Psoas muscle (tissue), 8 donors: ENCODE measurements around the gene AGBL5. TPM values are rescaled to one million over a fixed set of nuclear protein-coding genes. Genes with fewer than 3 reads are reported as not detected.

ENCODE experiments used
- ATAC-seq, 4 donors: fragments of 200-7000 bp; cut with Tn5 transposase; one replicate each; pipeline ENCODE4 v1.9.1; 2020; ENCODE audit warnings: moderate library complexity in 3 of 4, mild to moderate bottlenecking in 2 of 4
- DNase-seq, 2 donors: peaks; one replicate each; pipeline ENCODE4 v3.0.0-alpha.2; 2020
- H3K27ac ChIP-seq: fragments of 200-600 bp; one replicate; pipeline ENCODE4 v1.8.0; 2022
- H3K27me3 ChIP-seq, 3 donors: fragments of 200-600 bp in 1 of 3; one replicate each; pipeline versions ENCODE4 v1.6.1 to v1.8.0; 2013 to 2022; ENCODE audit warnings: low read length in 2 of 3, mild to moderate bottlenecking in 2 of 3, moderate library complexity in 1 of 3; ENCODE audit not compliant: insufficient read depth in 3 of 3
- H3K36me3 ChIP-seq, 2 donors: fragments of 200-600 bp in 1 of 2; one replicate each; pipeline versions ENCODE4 v1.6.1 to v1.8.0; 2013 to 2022; ENCODE audit warnings: low read depth in 1 of 2, mild to moderate bottlenecking in 1 of 2, moderate library complexity in 1 of 2; ENCODE audit not compliant: insufficient read depth in 1 of 2
- H3K4me1 ChIP-seq: fragments of 200-600 bp; one replicate; pipeline ENCODE4 v1.8.0; 2022
- H3K4me3 ChIP-seq: fragments of 200-600 bp; one replicate; pipeline ENCODE4 v1.8.0; 2022; ENCODE audit warnings: mild to moderate bottlenecking
- H3K9me3 ChIP-seq: fragments of 200-600 bp; one replicate; pipeline ENCODE4 v1.8.0; 2022
- WGBS, 3 donors: extraction: QIAGEN DNeasy Blood & Tissue Kit; methylation state at CpG; one replicate each; pipeline versions ENCODE4 v1.1.6 to v1.1.7; 2013; 5-methylcytosine and 5-hydroxymethylcytosine counted together
- intact Hi-C, 2 donors: fragments of 100-400 bp; cut with DNase I; formaldehyde crosslinking; loops; one replicate each; pipeline versions ENCODE4 v1.11.0 to v1.14.2; 2022
- polyA plus RNA-seq, 3 donors: library from polyadenylated mRNA; stranded (reverse); fragments of 200-250 nt; gene quantifications; one replicate each; pipeline ENCODE4 v1.2.3, GENCODE V29; 2013
- total RNA-seq, 4 donors: library from RNA; stranded (reverse); fragmentation: NEBNext Ultra II Directional in 2 of 4; extraction: Animal tissue kit (Norgen Biotek cat#: 25700) in 2 of 4; gene quantifications; one replicate each; pipeline versions ENCODE4 v1.2.1 to v1.2.4, GENCODE V29; 2021 to 2023
- TF ChIP-seq, protein P1 (sequence below): fragments of 200-600 bp; IDR thresholded peaks from one replicate; pipeline ENCODE4 v1.8.0; 2022; ENCODE audit warnings: antibody characterized with exemption
- donor health status: healthy with polysubstance abuse.
- donor health status: DM: no; HTN: no; CAD: no; lungs with moderate emphysema.
- donor health status: Bipolar disorder and iron deficiency.
- donor health status: healthy.
- donor health status: DM: yes; HTN: yes; CAD: no.
- donor health status: DM: no; HTN: no; CAD: no.
- donor health status: DM: no; HTN: no; CAD: no.
- donor health status: DM: yes; HTN: yes; CAD: no.

The AGBL5 gene
- total and polyA plus RNA-seq, 7 donors, result 3.6 to 8.6 (median 5.5) TPM

DNA sequence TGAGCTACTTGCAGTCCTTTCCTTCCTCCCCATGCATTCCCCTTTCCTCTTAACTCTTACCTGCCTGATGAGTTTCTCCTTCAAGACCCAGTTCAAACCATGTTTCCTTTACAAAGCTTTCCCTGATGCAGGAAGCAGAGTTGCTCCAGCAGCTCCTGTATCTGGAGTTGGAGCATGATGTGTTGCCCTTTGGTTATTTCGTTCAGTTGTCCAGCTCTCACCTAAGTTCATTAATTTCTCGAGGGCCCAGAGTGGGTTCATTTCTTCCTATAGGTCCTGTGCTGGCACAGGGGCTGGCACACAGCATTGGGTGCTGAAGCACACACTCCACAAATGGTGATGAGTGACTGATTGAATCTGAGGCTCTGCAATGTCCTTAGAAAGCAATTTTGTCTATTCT, 41.8 kb upstream of the AGBL5 start:
- H3K36me3 ChIP-seq, result no peaks in the 10 kb centered on the region
- 83 to 95% (median 86%) methylated on average over 2 of the region's 2 CpGs for WGBS, 3 donors
- ATAC-seq, result no peak
- no peak for DNase-seq
- no peak overlapping the region for H3K4me3 ChIP-seq
- TF ChIP-seq, protein P1, sequence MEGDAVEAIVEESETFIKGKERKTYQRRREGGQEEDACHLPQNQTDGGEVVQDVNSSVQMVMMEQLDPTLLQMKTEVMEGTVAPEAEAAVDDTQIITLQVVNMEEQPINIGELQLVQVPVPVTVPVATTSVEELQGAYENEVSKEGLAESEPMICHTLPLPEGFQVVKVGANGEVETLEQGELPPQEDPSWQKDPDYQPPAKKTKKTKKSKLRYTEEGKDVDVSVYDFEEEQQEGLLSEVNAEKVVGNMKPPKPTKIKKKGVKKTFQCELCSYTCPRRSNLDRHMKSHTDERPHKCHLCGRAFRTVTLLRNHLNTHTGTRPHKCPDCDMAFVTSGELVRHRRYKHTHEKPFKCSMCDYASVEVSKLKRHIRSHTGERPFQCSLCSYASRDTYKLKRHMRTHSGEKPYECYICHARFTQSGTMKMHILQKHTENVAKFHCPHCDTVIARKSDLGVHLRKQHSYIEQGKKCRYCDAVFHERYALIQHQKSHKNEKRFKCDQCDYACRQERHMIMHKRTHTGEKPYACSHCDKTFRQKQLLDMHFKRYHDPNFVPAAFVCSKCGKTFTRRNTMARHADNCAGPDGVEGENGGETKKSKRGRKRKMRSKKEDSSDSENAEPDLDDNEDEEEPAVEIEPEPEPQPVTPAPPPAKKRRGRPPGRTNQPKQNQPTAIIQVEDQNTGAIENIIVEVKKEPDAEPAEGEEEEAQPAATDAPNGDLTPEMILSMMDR, result no peak
- H3K9me3 ChIP-seq, result no peaks in the 10 kb centered on the region
- H3K4me1 ChIP-seq, result peaks cover 29% of the 10 kb centered on the region
- intact Hi-C loops, result loop anchor here (1.0 to 10.0 kb wide), 3 partner anchors 32 to 165 kb away; partner anchors contain the start of gene DPYSL5 (in 1 of the 2)
- H3K27ac ChIP-seq, result peak overlapping the region; percentile 31
- no peaks in the 10 kb centered on the region for H3K27me3 ChIP-seq

DNA sequence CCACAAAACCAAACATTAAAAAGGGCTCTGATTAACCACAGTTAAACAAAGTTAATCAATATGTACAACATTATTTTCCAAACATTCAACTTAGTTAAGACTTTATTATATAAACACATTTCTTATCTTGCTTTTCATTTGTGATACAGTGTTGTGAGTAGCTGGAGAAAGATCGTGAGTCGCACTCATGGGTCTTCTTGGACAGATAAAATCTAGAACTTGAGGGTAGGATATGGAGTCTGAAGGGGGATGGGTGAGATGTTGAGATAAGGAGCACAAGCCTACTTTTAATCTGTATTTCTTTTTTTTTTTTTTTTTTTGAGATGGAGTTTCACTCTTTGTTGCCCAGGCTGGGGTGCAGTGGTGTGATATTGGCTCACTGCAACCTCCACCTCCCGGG, 41.3 kb upstream of the AGBL5 start:
- intact Hi-C loops, result loop anchor here (1.0 to 10.0 kb wide), 3 partner anchors 33 to 165 kb away; partner anchors contain the start of gene DPYSL5 (in 1 of the 2)
- Histone ChIP-seq H3K4me3 (no peak overlapping the region), H3K27ac (peak overlapping the region; percentile 31), H3K36me3 (no peaks in the 10 kb centered on the region), H3K4me1 (peaks cover 33% of the 10 kb centered on the region), H3K27me3 (no peaks in the 10 kb centered on the region), H3K9me3 (no peaks in the 10 kb centered on the region)
- no peak for ATAC-seq
- DNase-seq, result no peak
- WGBS, 3 donors, result 91 to 96% (median 95%) methylated on average over 3 of the region's 3 CpGs
- TF ChIP-seq, protein P1, result no peak

DNA sequence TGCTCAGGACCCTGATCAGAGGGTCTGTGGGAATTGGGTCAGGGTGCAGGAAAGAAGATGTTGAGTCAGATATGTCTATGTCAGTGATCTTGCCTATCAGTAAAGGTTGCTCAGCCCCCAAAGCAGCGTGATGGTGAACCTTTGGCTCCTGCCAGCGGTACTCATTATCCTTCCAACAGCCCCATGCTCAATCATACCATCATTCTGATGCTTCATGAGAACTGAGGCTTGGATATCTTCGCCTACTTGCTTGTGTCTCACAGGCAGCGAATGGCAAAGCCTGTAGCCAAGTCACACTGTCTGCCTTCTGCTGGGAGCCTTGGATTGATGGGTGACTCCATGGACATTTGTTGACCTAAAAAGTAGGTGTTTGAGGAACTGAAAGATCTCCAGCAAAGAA, 37.7 kb upstream of the AGBL5 start:
- TF ChIP-seq, protein P1, result no peak
- no peaks in the 10 kb centered on the region for H3K9me3 ChIP-seq
- no peak overlapping the region for H3K4me3 ChIP-seq
- 91 to 99% (median 95%) methylated on average over 4 of the region's 4 CpGs for WGBS, 3 donors
- no peaks in the 10 kb centered on the region for H3K27me3 ChIP-seq
- ATAC-seq (no peak), DNase-seq (no peak)
- H3K4me1 ChIP-seq, result peaks cover 58% of the 10 kb centered on the region
- no peak overlapping the region for H3K27ac ChIP-seq
- no peaks in the 10 kb centered on the region for H3K36me3 ChIP-seq
- intact Hi-C loops, result loop anchor here (2.0 to 10.0 kb wide), 3 partner anchors 36 to 169 kb away; partner anchors contain the start of gene DPYSL5 (in 1 of the 2)

DNA sequence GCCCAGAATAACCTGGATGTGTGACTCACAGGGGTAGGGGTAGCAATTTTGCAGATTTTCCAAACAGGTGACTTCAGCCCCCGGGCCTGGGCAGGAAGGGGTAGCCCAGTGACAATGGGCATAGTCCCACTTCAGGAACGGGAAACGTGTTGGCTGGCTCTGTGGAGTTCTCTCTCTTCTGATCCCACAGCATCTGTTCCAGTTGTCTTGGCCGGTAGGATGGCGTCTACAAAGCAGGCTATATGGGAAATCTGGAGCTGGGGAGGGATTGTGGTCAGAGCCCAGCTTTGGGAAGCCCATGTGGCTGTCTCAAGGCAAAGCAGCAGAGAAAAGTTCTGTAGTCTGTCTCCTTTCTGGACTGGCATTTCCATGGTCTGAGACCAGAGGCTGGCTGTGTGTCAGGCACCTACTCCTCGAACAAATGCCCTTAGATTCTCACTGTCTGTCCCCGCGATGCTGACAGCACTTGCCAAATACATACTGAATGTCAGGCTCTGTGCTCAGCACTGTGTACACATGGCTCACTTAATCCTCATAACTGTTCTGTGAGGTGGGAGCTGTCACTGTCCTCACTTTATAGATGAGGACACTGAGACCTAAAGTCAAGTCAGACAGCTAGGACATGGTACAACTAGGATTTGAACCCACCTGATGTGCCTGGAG, 36.6 kb upstream of the AGBL5 start:
- H3K27me3 ChIP-seq, result no peaks in the 10 kb centered on the region
- H3K9me3 ChIP-seq, result no peaks in the 10 kb centered on the region
- H3K4me1 ChIP-seq, result peaks cover 55% of the 10 kb centered on the region
- 31 to 47% (median 35%) methylated on average over 8 of the region's 8 CpGs for WGBS, 3 donors
- peak overlapping the region; percentile 70 for H3K27ac ChIP-seq
- DNase-seq (peak in 1 of 2 donors; percentile 50), ATAC-seq (peak; percentile 27 to 70 (median 62))
- H3K36me3 ChIP-seq, result no peaks in the 10 kb centered on the region
- TF ChIP-seq, protein P1, result no peak
- intact Hi-C loops, result loop anchor here (2.0 to 10.0 kb wide), 4 partner anchors 38 to 170 kb away; partner anchors contain the start of gene DPYSL5 (in 2 of the 2)
- no peak overlapping the region for H3K4me3 ChIP-seq
